NCI-H2029 (cell line): ENCODE data around the gene MDP1.
"Not testable (repeated sequence)": the region's sequence is repeated elsewhere in the genome, so short reads cannot be mapped to it uniquely, and the experiment has no call there.

Source experiments
- DNase-seq: peaks from one replicate; lab custom pipeline; 2025; lab: John Stamatoyannopoulos, UW

The MDP1 gene

GRCh38 chr14:24250354-24250753 lies 34.5 kb upstream of the MDP1 start:
- no peak for DNase-seq

- no peak for DNase-seq
Observed at GRCh38 chr14:24249230-24250021, 33.6 kb upstream of the MDP1 start.

- DNase-seq = no peak
Observed at GRCh38 chr14:24247422-24247821, 31.6 kb upstream of the MDP1 start.

- DNase-seq = no peak
Observed at GRCh38 chr14:24246765-24247212, 30.9 kb upstream of the MDP1 start.

GRCh38 chr14:24245350-24245749 lies 29.5 kb upstream of the MDP1 start:
- not testable (repeated sequence) for DNase-seq

GRCh38 chr14:24243336-24243836 lies 27.5 kb upstream of the MDP1 start:
- peak; percentile 35 for DNase-seq

- peak; percentile 93 for DNase-seq
Observed at GRCh38 chr14:24241829-24242443, 26.1 kb upstream of the MDP1 start.

- DNase-seq = no peak
Observed at GRCh38 chr14:24240110-24240918, 24.4 kb upstream of the MDP1 start.

- DNase-seq = no peak
Observed at GRCh38 chr14:24238527-24239037, 22.7 kb upstream of the MDP1 start.

- no peak for DNase-seq
Observed at GRCh38 chr14:24238123-24238522, 22.3 kb upstream of the MDP1 start.

GRCh38 chr14:24237463-24237955 lies 21.6 kb upstream of the MDP1 start:
- DNase-seq = no peak

GRCh38 chr14:24236689-24237462 lies 21.0 kb upstream of the MDP1 start:
- DNase-seq = no peak

GRCh38 chr14:24235804-24236688 lies 20.2 kb upstream of the MDP1 start:
- no peak for DNase-seq

- no peak for DNase-seq
Observed at GRCh38 chr14:24234095-24235005, 18.5 kb upstream of the MDP1 start.

- no peak for DNase-seq
Observed at GRCh38 chr14:24233538-24233866, 17.6 kb upstream of the MDP1 start.

- DNase-seq = no peak
Observed at GRCh38 chr14:24232645-24233537, 17.0 kb upstream of the MDP1 start, which contains the start of gene GMPR2. GMPR2 (plus strand) TSS chr14:24232929; CDS start chr14:24233254, 325 bp downstream.

- DNase-seq = peak; percentile 84
Observed at GRCh38 chr14:24232121-24232644, 16.3 kb upstream of the MDP1 start, which contains the start of gene NEDD8. NEDD8 (minus strand) TSS chr14:24232367; CDS start chr14:24232267, 100 bp downstream.
